GM21528 (cell line): ENCODE measurements around the gene MLPH.

Experiments used
- ATAC-seq: cut with Tn5 transposase; IDR thresholded peaks from one replicate; pipeline ENCODE4 v1.9.1; 2021; ENCODE audit warnings: mild to moderate bottlenecking, moderate library complexity; ENCODE audit not compliant: unreplicated experiment, low FRiP score

MLPH gene

DNA sequence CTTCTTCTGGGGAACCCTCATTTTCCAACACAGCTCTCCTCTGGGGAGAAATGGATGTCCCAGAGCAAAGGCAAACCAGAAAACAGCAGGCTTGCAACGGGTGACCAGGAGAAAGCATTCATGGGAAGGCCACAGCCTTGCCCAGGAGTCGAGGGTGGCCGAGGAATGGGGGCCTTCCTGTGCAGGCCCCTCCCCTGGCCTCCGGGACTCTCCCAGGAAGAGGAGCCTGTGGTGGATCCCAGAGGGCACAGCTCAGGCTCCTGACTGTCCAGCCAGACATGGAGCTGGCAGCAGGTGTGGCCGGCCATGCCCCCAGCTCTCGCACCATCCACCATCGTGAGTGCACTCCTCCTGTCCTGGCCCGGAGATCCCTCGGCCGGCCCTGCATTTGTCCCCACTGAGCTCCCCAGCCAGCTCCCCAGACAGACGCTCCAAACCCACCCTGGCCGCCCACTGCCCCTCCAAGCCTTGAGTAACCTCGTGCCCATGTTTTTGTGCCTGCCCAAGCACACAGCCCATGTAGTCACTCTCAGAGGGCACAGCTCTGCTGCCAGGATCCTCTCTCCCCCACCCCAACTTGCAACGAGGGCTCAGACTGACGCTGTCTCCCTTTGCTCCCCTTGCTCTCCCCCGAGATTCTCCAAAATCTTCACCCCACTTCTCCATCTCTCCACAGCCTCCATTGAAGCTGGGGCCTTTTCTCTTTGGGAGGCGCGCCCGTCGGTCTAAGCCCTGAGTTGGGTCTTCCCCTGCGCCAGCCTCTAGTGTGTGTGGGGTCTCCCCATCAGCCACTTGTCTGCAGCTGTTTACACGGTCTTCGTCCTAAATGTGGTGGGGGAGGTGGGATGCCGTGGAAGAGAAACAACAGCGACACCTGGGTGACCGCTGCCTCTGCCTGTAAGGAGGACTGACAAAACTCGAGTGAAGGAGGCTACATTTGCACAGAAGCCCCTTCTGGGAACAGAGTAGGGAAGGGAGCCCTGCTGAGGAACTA lies 89.1 kb downstream of the MLPH start:
- ATAC-seq = no peak

DNA sequence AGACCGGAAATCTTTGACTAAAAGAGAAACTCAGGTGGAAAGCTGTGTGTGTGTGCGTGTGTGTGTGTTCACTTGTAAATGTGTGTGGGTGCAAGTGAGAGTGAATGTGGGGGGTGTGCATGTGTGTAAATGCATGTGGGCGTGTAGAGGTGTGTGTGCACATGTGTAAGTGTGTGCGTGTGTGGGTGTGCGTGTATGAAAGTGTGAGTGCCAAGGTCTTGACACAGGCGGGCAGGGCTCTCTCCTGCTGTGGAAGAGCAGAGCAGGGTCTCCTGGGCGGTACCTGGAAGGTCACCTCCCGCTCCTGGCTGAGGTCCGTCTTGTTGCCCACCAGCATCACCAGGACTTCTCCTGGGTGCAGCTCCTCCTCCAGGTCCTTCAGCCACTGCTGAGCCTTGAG lies 89.9 kb downstream of the MLPH start:
- no peak for ATAC-seq

DNA sequence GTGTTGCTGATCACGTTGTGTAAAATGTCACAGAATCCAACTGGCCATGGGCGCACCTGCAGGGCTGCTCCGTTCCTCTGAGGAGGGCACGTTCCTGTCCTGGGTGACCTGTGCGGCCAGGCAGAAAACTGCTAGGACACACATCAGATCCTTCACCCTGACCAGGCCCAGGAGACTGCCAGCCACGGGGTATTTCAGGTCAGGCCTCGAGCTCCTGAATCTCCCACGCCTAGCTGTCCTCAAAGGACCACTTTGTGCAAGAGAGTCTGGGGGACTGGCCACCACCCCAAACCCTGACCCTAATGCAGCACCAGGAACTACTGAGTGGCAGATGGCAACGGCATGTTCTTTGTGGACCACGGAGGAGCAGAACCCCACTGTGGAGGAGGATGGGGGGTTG lies 90.4 kb downstream of the MLPH start:
- no peak for ATAC-seq

DNA sequence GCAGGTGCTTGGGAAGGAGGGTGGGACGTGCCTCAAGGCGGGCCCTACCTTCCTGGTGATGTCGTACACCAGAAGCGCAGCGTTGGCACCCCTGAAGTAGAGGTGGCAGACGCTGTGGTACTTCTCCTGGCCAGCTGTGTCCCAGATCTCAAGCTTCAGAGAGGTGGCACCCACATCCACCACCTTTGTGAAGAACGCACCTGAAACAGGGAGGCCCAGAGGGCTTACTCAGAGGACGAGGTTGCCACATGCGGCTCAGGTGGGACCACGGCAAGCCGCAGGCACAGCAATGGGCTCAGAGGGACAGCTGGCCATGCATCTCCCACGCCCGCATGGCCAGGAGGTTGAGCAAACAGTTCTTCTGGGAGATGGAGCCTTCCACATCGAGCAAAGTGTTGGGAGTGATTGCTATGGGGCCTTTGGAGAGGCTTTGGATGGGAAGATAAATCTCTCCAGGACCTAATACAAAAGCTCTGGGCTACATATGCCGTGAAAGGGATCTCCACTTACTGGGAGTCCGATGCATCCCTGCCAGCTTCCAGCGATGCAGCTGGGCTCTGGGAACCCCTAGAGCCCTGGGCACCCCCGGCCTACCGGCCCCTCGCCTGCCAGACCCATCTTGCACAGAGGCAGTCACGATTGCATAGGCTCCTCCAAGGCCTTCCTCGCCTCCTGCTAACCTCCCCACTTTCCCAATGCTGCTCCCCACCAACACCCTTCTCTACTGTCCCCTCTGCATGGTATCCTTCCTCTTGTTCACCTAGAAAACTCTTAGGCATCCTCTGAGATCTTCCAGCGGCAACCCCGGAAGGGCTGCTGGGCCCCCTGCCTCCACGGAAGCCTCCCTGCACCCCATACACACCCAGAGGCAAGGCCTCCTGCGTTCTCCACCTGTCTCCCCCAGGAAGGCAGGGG lies 91.2 kb downstream of the MLPH start:
- no peak for ATAC-seq

- no peak for ATAC-seq
Measured at GRCh38 chr2:237581326-237581725, 94.3 kb downstream of the MLPH start.

GRCh38 chr2:237581751-237582746 lies 95.0 kb downstream of the MLPH start:
- no peak for ATAC-seq

GRCh38 chr2:237583385-237584295 lies 96.6 kb downstream of the MLPH start:
- ATAC-seq = no peak

DNA sequence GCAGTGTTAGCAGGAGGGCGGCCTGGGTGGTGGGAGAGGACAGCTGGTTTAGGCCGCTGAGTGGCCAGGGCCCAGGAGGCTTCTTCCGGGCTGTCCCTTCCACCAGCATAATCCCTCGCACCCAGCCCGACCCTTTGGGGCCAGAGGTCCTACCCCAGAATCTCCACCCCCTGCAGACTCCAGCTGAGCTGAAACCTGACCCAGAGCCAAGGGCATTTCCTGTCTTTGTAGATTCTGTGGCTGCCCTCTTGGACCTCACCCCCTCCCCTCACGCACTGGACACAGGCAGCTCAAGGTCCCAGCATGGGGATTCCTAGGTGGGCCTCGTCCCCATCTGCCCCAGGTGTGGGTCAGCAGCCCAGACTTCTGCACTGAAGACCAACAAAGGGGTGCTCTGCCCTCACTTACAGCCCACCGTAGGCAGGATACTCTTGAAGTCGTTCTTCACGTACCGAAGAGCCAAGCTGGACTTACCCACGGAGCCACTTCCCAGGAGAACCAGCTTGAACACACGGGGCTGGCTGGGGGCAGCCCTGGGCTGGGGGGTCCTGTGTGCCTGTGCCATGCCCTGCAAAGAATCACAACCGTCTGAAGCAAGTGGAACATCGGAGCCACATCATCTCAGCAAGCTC lies 98.7 kb downstream of the MLPH start:
- no peak for ATAC-seq

- no peak for ATAC-seq
Measured at GRCh38 chr2:237588044-237588696, 101.1 kb downstream of the MLPH start.

GRCh38 chr2:237590272-237591140 lies 103.5 kb downstream of the MLPH start, which contains the start of gene RAB17:
Gene RAB17 (minus strand): TSS chr2:237590734. CDS start chr2:237586154, 4,580 bp downstream.
- no peak for ATAC-seq

DNA sequence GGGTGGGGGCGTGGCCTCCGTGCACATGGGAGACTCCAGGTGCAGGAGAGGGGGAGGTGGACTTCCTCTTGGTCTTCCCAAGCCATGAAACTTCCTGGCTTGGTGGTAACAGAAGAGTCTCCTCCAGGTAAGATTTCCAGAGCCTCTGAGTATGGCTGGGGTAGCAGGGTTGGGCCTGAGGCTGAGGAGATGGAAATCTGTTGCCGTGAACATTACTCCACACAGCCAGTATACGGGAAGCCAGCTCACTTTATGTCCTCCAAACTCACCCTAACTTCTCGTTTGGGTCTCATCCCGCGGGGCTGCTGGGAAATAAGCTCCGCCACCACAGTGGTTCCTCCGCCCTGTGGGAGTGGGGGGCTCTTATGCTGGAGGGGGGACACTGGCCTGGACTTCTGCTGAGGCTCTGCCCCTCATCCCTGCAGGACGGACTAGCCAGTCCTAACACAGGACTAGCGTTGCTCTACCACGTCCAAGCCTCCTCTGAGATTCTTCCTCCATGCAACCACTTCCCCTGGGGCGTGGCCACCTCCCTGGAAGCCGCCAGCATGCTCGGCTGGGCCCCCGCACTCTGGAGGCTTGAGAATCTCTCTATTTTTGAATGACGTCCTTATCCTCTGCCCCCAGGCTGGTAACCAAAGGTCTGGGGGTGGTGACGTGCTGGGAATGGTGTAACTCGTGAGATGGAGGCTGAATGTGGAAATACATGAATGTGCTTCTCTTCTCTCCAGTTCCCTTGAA lies 104.3 kb downstream of the MLPH start:
- ATAC-seq = no peak

GRCh38 chr2:237592425-237592980 lies 105.5 kb downstream of the MLPH start:
- ATAC-seq = no peak

GRCh38 chr2:237593036-237593435 lies 106.0 kb downstream of the MLPH start:
- ATAC-seq = no peak

DNA sequence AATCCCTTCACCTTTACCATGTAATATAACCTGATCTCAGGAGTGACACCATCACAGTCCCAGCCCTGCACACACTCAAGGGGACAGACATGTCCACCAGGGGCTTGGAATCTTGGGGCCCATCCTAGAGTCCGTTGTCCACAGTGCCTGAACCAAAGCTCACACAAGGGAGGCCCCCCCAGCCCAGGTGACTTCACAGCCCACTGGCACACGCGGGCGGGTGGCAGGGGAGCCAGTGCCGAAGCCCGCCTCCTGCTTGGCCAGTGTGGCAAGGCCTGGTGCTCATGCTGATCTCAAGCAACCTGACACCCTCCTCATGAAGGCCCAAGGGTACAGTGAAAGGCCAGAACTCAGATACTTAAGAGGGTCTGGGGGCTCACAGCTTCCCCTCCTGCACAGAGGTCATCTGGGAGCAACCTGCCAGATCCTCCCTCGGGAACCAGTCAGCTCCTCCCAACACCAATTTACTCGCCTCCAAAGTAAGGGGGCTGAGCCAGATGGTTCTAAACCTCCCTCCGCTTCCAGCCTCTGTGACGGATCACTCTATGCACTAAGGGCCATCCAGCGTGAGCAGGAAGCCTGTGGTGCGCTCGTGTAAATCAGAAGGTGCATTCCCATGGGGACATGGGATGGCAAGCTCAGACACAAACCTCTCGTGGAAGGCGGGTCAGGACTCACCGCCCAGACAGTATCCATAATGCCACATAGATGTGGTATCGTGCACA lies 106.7 kb downstream of the MLPH start:
- ATAC-seq = no peak

DNA sequence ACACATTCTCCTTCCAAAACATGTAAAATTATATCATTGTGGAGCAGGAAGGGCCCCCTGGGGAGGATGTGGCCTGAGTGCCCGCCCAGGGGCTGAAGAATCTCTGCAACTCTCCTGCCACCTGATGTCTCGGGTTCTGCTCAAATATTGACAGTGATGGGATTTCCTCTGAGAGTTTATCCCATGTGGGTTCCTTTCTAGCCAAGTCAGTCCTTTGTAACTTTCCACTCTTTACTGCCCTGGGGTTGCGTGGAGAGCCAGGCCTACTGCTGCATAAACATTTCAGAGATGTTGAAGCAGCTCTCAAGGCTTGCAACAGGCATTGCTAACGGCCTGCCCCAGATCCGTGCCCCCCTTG lies 107.4 kb downstream of the MLPH start:
- no peak for ATAC-seq
